CD4-positive, alpha-beta T cell treated with Interleukin-6 for 4 hours (primary cell): ENCODE measurements around the gene WDR48.
"Not testable (repeated sequence)": the region's sequence is repeated elsewhere in the genome, so short reads cannot be mapped to it uniquely, and the experiment has no call there.

Experiments
- DNase-seq: peaks from one replicate; pipeline ENCODE4 v3.0.0-alpha.2; 2020; ENCODE audit warnings: mixed read lengths

WDR48 gene

GRCh38 chr3:39051649-39052561, at the start of gene WDR48, which contains the start of gene SCN11A:
Gene WDR48 (plus strand): TSS chr3:39052016. CDS start chr3:39052026, 10 bp downstream.
Gene SCN11A (minus strand): TSS chr3:39051944. CDS start chr3:38950362, 101,582 bp downstream.
- DNase-seq = peak; percentile 95

GRCh38 chr3:39005295-39005694, 46.5 kb upstream of the WDR48 start:
- DNase-seq = no peak

- no peak for DNase-seq
Observed at GRCh38 chr3:39011191-39011736, 40.6 kb upstream of the WDR48 start.

DNA sequence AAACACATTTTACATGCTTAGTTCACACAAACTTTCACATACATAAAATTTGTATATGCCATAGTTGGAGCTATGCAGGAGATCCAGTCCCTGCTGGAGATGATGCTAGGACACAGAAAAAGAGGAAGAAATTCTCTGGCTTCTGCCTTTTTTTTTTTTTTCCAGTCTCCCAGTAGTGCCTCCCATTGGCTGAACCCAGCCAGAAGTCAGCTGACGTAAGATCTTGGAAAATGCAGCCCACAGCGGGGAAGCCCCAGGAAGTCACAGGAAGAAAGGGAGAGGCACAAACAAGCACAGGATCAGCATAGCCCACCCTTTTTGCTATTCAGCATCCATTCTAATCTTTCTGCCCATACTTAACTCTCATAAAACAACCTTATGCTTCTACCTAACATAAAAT, 38.5 kb upstream of the WDR48 start:
- no peak for DNase-seq

- no peak for DNase-seq
Observed at GRCh38 chr3:39013921-39014509, 37.8 kb upstream of the WDR48 start.

GRCh38 chr3:39015418-39015817, 36.4 kb upstream of the WDR48 start:
- no peak for DNase-seq

- no peak for DNase-seq
Observed at GRCh38 chr3:39019299-39019698, 32.5 kb upstream of the WDR48 start.

- no peak for DNase-seq
Observed at GRCh38 chr3:39021029-39021428, 30.8 kb upstream of the WDR48 start.

- no peak for DNase-seq
Observed at GRCh38 chr3:39021465-39022285, 30.1 kb upstream of the WDR48 start.

- no peak for DNase-seq
Observed at GRCh38 chr3:39022286-39022630, 29.6 kb upstream of the WDR48 start.

DNA sequence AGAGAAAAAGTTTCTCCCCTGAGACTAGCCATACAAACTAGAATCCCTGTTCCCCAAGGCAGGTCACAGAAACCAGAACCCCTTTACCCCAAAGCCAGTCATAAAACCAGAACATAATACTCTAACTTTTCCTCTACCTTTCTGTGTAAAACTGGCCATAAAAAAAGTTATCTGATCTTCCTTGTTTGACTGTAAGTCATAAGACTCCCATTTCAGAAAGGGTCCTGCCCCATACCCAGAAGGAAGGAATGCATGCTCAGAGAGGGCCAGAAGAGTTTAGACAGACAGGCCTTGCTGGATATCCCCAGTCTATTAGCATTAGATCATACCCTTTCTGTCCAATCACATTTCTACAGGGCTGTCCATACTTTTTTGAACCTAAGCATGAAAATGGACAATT, 27.3 kb upstream of the WDR48 start:
- DNase-seq = no peak

DNA sequence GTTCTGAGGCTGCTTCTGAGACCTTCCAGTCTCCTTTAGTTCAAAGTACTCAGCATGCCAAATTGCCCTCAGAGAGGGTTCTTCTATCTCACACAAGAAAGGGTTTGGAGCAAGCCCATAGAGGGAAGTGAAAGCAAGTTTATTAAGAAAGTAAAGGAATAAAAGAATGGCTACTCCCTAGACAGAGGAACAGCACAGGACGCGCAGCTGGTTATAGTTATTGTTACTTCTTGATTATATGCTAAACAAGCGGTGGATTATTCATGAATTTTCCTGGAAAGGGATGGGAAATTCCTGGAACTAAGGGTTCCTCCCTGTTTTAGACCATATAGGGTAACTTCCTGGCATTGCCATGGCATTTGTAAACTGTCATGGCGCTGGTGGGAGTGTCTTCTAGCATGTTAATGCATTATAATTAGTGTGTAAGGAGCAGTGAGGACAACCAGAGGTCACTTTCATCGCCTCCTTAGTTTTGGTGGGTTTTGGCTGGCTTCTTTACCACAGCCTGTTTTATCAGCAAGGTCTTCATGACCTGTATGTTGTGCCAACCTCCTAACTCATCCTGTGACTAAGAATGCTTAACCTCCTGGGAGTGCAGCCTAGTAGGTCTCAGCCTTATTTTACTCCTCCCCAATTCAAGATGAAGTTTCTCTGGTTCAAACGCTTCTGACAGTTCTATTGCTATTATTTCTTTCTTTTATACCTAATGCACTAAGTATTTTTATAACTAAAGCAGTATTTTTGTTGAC, 26.4 kb upstream of the WDR48 start:
- DNase-seq = no peak

GRCh38 chr3:39028546-39028945, 23.3 kb upstream of the WDR48 start:
- no peak for DNase-seq

- DNase-seq = no peak
Observed at GRCh38 chr3:39029556-39029955, 22.3 kb upstream of the WDR48 start.

DNA sequence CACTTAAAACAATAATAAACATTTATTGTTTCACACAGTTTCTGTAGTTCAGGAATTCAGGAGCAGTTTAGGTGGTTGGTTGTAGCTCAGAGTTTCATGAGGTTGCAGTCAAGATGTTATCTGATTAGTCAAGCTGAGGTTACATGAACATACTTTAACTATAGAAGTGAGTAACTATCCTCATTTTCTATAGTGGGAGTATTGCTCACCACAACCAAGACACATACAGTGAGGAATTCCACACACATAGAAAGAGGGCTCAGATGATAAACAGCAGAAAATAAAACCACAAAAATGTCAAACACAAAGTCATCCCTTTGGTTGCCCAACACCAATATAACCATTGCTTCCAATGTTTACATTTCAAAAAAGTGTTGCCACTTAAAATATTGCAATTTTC, 13.7 kb upstream of the WDR48 start:
- DNase-seq = no peak

- no peak for DNase-seq
Observed at GRCh38 chr3:39050029-39050428, 1.8 kb upstream of the WDR48 start.

- no peak for DNase-seq
Observed at GRCh38 chr3:39052583-39052982, 767 bp downstream of the WDR48 start.

DNA sequence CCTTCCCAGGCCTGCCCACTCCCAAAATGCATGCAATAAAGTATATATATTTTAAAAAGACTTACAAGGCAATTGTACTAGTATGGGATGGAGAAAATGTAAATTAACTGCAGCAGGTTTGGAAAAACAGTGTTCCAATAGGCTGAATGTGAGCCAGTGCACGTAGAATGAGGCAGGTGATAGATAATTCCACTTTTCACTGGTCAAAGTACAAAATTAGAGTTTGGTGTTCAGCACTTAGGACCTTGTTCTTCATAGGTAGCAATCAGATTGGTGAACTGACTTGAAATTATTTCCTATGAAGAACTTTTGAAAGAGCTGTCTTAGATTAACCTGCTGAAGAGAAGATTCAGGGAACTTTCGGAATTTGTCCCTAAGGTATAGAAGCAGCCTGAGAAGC, 1.9 kb downstream of the WDR48 start:
- DNase-seq = no peak

DNA sequence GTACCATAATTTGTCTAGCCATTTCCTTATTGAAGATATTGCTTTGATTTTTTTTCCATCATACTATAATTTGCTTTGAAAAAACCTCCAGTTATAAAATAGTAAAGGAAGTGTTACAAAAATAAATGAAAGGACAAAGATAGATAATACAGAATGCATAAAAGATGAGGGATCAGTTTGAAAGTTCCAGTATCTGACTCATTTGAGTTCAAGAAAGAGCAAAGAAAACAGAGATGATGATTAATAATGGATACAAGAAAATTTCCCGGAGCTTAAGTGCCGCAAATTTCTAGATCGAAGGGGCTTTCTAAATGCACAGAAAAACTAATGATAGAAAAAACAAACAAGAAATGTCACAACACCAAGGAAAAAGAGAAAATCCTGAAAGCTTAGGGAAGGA, 4.3 kb downstream of the WDR48 start:
- no peak for DNase-seq

GRCh38 chr3:39061228-39061627, 9.4 kb downstream of the WDR48 start:
- not testable (repeated sequence) for DNase-seq

GRCh38 chr3:39062180-39062579, 10.4 kb downstream of the WDR48 start:
- no peak for DNase-seq

DNA sequence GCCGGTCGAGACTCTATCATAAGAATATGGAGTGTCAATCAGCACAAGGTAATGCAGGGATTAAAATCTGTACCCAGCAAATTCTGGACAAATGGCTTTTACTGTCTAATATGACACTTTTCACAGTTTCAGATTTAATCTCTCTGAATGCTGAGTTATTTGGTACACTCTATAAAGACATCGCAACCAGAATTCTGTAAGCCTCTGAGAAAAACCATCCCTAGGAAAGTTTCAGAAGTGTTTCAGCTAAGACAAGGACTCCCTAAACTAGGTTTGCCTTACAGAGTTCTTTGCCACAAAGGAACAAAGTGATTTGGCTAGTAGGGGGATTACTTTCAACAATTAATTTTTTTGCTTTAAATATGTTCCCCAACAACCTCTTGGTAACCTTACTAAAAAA, 11.3 kb downstream of the WDR48 start:
- DNase-seq = no peak
